Measurements from ENCODE around the gene C1orf116. TPM values are rescaled to one million over a fixed set of nuclear protein-coding genes. Genes with fewer than 3 reads are reported as not detected.

C1orf116 gene
- polyA plus RNA-seq, 4 donors, result 9.8 to 32.1 (median 24.3) TPM

GRCh38 chr1:206969090-206969489 lies 63.5 kb downstream of the C1orf116 start:
- peaks cover 24 to 79% (median 30%) of the 10 kb centered on the region in 3 donors for H3K4me1 ChIP-seq (ENCODE audit: control insufficient read depth in 3 of 3, insufficient read depth in 2 of 3, low read depth in 1 of 3, low read length in 2 of 3)
- DNase-seq (peak; percentile 96 to 99), FAIRE-seq (no peak)
- peak overlapping the region; percentile 69 to 92 (median 87) for H3K27ac ChIP-seq (ENCODE audit: low read depth in 1 of 3, low read length in 2 of 3)
- peaks cover 0 to 3% of the 10 kb centered on the region in 2 donors for H3K9me3 ChIP-seq (ENCODE audit: control insufficient read depth in 2 of 2, insufficient read depth in 1 of 2, low read depth in 1 of 2, low read length in 1 of 2)
- H3K36me3 ChIP-seq (ENCODE audit: control insufficient read depth in 3 of 3, insufficient read depth in 2 of 3, low read depth in 1 of 3, low read length in 3 of 3), result peaks cover 0 to 4% (median 0%) of the 10 kb centered on the region in 3 donors
- H3K4me3 ChIP-seq (ENCODE audit: low read depth in 1 of 3, low read length in 3 of 3), result no peak overlapping the region
- 5 to 47% (median 28%) methylated on average over 5 of the region's 5 CpGs for WGBS, 3 donors
- no peaks in the 10 kb centered on the region for H3K27me3 ChIP-seq (ENCODE audit: control insufficient read depth in 3 of 3, insufficient read depth in 3 of 3, low read length in 3 of 3)

Other genes with a start within 250 kb of the C1orf116 start
- gene IL20, start 167.1 kb downstream of the C1orf116 start, polyA plus RNA-seq, result not detected
- gene IL24, start 135.3 kb downstream of the C1orf116 start, polyA plus RNA-seq, result under 1 TPM in 2 of 4 donors, not detected in 2; 0.24 to 0.34 TPM
- 1 to 10 TPM; 1.1 to 6.9 (median 2.6) TPM for gene FCMR, start 110.8 kb downstream of the C1orf116 start, polyA plus RNA-seq
- 1,000 to 10,000 TPM in 1 of 4 donors, 100 to 1,000 TPM in 2, 1 to 10 TPM in 1; 2.7 to 3,013 (median 498) TPM for gene PIGR, start 86.3 kb downstream of the C1orf116 start, polyA plus RNA-seq
- 1 to 10 TPM in 2 of 4 donors, under 1 TPM in 2; 0.54 to 4.5 (median 0.91) TPM for gene FCAMR, start 62.3 kb downstream of the C1orf116 start, polyA plus RNA-seq
- gene YOD1, start 18.5 kb upstream of the C1orf116 start, polyA plus RNA-seq, result 1 to 10 TPM; 1.9 to 8.4 (median 2.7) TPM
- 10 to 100 TPM; 20.0 to 38.5 (median 25.8) TPM for gene PFKFB2, start 20.5 kb upstream of the C1orf116 start, polyA plus RNA-seq
- 10 to 100 TPM in 2 of 4 donors, 1 to 10 TPM in 2; 1.1 to 27.3 (median 12.9) TPM for gene C4BPB, start 56.1 kb upstream of the C1orf116 start, polyA plus RNA-seq
- 1 to 10 TPM in 1 of 4 donors, under 1 TPM in 2, not detected in 1; 0.07 to 2.4 (median 0.22) TPM for gene C4BPA, start 71.5 kb upstream of the C1orf116 start, polyA plus RNA-seq